GDM1 (cell line): ENCODE measurements around the gene MVB12B.

Source experiments
- DNase-seq: peaks from one replicate; lab custom pipeline; 2025; lab: John Stamatoyannopoulos, UW

MVB12B gene

DNA sequence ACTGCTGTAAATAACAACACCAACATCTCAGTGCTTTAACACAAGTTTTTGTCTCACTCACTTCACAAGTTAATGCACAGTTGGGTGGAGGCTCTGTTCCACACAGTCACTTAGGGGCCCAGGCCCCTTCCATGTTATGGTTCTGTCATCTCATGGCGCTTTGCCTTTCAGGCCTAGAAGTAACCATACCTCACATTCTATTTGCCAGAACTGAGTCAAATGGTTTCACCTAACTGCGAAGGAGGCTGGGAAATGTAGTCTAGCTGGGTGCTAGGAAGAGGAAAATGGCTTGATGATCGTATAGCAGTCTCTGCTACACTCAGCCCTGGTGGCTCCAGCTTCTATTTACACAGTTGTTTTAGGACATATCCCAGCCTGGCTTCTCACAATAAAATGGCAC lies 23.1 kb upstream of the MVB12B start:
- DNase-seq, result no peak

DNA sequence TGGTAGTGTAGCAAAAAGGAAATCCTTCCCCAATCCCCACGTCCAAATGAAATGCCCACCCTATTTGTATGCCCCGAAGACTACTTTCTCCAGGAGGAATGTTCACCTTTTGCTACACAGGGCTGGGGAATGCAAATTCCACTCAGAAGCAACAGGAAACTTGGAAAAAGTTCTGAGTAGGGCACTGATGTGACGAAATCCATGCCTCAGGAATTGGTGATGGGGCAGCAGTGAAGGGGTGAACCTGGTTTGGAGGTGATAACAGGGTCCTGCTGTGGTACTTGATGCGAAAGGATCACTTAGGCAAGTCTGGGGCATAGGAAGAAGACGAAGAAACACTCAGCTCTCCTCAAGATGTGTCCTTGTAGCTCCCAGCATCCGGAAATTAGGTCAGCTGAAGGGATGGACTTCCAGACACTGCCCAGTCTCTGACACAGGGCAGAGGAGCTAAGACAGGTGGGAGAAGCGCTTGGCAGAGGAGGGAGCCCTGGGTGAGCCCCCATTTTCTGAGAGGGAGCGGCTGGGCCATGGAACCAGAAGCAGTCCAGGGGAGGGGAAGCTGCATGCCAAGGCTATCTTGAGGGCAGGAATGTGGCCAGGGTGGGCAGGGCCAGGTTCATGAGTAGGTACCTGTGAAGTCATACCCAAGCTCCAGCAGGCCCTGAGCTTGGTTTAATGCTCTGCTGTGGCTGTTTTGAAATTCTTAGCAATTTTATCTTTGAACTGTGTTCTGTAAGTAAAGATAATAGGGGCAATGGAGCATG lies 22.2 kb upstream of the MVB12B start:
- no peak for DNase-seq

DNA sequence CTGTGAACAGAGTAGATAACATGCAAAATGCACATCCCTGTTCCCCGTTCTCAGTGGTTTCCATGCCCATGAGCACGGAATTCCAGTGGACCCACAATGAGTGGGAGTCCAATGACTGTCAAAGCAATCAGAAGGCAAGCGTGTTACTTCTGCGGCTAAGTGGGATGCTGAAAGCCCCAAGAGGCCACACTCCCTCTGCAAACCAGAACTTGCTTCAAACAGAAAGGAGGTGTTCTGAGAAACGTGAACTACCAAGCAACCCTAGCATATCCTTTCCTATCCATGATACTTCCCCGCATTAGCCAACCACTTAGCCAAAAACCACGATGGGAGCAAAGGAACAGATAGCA lies 21.7 kb upstream of the MVB12B start:
- no peak for DNase-seq

DNA sequence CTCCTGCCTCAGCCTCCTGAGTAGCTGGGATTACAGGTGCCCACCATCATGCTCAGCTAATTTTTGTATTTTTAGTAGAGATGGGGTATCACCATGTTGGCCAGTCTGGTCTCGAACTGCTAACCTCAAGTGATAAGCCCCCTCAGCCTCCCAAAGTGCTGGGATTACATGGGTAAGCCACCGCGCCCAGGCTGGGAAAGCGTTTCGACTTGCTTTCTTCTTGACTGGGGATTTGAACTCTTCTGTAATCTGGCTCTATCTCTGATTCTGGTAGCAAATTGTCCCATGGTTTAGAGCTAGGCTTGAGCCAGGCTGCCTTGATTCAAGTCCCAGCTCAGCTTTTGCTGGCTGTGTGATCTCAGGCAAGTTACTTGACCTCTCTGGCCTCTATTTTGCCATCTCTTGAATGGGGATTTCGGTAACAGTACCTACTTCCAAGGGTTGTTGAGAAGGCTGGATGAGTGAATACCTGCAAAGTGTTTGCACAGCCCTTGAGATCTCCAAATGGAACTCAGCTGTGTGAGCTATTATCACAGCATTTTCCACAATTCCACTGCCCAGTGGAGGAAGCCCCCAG lies 20.5 kb upstream of the MVB12B start:
- DNase-seq, result no peak

DNA sequence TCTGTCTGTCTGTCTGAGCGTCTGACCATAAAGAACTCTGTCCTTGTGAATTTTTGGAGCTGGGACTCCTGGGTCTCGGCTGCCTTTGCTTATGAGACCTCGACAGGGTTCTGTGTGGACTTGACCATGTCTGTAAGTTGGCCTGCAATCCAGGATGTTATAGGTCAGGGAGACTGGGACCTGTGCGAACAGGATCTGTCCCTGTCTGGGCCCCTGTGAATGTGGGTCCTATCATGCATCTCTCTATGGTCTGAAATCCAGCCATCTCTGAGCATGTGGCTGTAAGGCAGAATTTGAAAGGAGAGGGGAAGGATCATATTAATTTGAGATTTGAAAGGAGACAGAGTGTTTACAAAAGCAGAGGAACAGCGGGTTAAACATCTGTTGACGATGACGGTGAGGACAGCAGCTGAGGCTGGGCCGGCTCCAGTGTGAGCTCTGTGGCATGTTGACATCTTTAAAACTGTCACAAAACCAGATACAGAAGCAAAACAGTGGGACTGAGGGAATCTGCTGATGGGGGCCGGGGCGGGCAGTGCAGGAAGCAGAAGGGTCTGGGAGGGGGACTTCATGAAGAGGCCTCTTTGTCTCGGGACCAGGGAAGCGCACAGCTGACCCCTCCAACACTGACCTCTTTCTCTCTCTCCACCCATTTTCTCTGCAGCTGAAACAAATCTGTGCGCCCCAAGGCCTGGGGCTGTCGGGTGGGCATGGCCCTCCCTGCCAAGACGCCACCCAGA lies 19.1 kb upstream of the MVB12B start:
- DNase-seq, result no peak

DNA sequence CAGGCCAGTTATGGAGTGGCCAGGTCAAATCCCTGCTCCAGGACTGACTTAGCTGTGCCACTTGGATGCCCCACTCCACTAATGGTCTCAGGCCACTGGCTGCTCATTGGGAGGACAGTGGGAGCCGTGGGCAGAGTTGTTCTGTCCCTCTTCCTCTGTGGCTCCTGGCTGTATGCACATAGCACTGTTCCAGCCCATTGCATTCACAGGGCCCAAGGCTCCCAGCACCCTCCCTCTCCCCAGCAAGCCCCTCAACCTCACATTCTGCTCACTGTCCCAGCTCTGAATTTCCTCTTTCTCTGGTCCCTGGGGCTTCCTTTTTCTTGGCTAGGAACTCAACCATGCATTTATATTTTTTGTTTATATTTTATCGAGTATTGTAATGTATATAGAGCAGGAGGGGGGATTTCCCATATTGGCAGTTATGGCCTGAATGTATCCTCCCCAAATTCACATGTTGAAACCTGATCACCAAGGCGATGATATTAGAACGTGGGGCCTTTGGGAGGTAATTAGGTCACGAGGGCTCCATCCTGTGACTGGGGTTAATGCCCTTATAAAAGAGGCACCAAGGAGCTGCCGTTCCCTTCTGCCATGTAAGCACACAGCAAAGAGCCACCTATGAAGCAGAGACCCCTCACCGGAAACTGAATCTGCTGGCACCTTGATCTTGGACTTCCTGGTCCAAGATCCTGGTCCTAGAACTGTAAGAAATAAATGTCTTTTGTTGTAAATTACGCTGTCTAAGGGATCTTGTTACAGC lies 17.0 kb upstream of the MVB12B start:
- DNase-seq, result no peak

DNA sequence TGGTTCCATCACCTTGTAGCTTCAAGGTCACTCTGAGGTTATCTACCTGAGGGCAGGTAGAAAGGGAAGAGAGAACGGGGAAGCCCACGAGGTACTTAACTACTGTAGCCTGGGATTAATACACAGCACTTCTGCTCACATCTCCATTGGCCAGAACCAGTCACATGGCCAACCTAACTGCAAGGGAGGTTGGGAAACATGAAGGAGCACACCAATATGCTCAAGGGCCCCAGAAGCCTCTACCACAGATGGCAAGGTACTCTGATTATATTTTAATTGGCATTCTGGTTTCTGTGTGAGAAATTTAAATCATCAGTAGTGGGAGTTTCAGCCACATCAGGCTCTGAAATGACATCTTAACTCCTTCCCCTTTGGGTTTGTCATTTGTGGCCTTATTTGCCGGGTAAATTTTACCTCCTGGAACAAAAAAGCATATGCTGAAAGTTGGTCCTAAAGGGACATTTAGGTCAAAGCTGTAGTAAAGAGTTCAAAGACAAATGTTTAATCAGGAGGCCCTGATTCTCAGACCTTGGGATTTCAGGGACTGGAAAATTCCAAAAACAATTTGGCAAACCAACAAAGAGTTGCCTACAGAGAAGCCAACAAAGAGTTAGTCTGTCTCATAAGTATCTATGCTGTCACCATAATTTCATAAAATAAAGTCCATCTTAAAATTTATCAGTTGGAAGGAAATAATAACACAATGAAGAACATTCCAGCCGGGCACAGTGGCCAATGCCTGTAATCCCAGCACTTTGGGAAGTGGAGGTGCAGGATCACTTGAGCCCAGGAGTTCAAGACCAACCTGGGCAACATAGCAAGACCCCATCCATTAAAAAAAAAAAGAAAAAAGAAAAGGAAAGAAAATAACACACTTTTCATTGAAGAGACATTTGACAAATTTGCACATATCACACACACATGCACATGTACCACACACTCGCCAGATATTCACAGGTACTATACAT lies 13.8 kb upstream of the MVB12B start:
- DNase-seq, result no peak

DNA sequence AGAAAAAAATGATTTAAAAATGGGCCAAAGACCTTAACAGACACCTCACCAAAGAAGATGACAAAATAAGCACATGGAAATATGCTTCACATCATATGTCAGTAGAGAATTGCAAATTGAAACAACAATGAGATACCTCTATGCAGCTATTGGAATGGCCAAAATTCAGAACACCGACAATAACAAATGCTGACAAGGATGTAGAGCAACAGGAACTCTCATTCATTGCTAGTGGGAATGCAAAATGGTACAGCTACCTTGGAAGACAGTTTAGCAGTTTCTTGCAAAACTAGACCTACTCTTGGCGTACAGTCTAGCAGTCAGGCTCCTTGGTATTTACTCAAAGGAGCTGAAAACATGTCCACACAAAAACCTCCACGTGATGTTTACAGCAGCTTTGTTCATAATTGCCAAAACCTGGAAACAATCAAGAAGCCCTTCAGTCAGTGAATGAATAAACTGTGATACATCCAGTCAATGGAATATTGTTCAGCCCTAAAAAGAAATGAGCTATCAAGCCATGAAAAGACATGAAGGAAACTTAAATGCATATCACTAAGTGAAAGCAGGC lies 10.5 kb upstream of the MVB12B start:
- DNase-seq, result no peak

DNA sequence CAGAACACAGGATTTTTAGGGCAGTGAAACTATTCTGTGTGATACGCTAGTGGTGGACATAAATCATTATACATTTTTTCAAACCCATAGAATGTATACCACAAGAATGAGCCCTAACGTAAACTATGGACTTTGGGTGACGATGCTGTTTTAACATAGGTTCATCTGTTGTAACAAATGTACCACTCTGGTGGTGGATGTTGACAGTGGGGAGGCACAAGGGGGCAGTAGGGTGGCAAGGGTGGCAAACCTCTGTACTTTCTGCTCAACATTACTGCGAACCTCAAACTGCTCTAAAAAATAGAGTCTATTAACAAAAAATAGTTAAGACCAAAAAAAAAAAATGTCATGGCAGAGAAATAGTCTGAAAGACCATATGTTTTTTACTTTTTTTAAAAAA lies 9.1 kb upstream of the MVB12B start:
- no peak for DNase-seq

DNA sequence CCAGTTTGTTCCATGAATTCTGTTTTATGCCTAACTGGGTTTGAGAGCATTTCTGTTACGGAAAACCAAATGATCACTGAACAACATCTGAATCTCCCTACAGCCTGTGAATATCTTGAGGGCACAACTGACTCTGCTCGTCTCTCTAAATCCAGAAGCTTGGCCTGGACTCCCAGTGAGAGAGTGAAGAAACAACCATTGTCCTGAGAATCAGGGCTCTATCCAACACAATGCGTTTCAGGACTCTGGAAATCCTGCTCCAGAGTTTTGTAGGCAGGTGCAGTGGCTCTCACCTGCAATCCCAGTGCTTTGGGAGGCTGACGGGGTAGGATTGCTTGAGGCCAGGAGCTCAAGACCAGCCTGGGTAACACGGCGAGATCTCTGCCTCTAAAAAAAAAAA lies 7.8 kb upstream of the MVB12B start:
- no peak for DNase-seq

DNA sequence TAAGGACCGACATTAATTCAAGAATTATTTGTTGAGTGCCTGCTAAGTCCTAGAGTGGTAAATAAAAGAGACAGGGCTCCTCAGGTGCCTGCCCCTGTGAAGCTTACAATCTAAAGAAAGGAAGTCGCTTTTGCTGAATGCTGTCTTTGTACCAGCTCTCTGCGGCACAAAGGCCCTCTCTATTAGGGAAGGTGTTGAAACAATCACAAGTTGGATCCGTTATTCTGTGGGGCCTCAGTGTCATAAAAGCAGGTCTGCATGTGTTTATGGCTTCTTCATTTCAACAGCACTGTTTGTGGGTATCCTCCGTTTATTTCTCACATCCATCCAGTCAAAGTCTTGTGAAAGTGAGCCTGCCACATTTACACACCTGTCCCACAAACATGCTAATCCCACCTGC lies 7.0 kb upstream of the MVB12B start:
- DNase-seq, result no peak

DNA sequence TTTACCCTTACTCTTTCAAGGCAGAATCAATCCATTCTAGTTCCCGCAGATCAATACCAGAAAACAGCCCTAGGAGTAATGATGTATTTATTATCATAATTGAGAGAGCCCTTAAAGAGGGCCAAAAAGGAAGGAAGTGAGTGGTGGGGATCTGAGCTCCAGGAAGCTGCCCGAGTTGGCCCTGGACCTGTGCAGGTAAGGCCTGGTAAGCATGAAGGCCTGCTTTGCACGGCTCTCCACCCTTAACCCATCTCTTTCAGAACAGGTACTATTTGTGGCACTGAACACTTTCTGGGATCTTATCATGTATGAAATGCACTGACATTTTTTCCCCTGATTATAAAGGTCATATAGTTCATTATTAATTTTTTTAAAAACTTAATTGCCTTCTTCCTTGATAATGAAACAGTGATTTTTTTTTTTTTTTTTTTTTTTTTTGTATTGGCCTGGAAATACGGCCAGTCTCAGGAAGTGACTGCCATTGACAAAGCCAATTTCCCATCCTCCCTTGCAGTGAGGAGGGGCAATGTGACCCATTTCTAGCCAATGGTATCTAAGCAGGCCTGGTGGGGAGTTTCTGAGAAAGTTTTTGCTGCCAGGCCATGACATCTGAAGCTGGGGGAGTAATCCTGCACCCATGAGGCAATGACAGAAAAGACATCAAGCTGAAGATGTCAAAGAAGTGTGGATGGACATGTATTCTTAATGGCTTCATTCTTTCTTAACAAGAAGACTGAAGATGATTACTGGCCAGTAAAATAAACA lies 6.3 kb upstream of the MVB12B start:
- DNase-seq, result no peak

DNA sequence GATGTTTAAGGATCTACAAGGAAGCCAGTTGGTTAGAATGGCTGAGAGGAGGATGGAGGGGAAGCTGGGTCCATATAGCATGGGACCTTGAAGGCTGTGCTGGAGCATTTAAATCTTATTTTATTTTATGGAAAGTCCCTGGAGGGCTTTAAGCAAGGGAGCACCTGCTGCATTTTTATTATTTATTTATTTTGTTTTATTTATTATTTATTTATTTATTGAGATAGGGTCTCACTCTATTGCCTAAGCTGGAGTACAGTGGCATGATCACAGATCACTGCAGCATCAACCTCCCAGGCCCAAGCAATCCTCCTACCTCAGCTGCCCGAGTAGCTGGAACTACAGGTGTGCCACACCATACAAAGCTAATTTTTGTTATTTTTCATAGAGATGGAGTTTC lies 4.9 kb upstream of the MVB12B start:
- DNase-seq, result no peak

DNA sequence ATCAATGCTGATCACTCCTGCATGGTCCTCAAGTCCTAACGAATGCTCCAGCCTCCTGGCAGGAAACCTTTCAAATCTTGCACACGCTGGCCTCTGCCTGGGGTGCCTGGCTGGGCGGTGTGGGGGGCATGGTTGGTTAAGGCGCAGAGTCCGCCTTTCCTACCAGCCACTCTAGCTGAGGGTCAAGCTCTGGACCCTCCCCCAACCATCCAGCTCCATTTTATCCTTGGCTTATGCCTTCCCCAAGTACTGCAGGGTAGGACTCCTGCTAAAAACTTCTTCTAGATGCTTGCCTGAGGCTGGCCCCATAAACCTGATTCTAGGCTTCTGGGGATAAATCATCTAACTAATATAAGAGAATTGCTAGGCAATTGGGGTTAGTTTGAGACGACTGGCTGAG lies 808 bp upstream of the MVB12B start:
- DNase-seq, result no peak

DNA sequence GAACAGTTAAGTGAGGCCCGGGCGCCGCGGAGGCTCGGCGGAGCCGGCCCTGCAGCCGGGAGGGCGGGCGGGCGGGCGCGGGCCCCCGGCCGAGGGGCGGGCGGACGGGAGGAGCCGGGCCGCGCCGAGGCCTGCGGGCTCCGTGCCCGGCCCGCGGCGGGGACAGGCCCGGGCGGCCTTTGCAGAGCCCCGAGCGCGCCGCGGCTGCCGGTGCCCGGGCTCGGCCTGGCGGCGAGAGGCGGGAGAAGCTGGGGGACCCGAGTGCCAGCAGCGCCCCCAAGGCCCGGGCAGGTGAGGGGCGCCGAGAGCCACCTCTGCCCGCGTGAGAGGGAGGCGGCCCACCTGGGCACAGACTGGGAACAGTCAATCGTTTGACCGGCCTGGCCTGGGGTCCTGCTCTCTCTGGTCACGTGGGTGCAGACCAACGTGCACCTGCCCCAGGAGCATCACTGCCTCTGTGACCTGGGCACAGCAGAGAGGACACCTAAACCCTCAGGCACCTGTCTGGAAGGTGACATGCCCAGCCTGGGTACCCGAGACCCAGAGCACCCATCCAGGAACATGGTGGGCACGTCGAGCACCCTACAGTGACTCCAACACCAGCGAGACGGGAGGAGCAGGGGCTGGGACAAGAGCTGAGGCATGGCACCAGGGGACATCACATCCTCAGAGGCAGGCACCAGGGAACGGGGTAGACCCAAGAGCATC lies 531 bp downstream of the MVB12B start:
- no peak for DNase-seq

DNA sequence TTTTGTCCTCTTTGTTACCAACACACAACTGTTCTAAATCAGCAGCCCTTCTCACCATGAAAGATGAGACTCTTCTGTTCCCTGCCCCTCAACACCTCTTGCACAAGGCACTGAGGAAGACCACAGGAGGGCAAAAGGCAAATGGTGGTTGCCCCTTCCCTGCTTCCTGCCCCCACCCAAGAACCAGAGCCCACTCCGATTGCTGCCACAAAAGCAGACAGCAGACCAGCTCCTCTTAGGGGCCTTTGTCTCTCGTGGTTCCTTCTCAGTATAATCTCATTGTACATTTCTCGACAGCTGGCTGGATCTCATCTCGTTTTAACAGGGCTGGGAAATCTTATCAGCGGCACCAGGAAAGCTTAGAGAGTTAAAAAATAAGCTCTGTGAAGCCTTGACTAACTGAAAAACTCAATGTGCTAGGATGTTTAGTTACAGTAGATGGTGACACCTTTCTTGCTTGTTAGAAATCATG lies 1.1 kb downstream of the MVB12B start:
- DNase-seq, result no peak

DNA sequence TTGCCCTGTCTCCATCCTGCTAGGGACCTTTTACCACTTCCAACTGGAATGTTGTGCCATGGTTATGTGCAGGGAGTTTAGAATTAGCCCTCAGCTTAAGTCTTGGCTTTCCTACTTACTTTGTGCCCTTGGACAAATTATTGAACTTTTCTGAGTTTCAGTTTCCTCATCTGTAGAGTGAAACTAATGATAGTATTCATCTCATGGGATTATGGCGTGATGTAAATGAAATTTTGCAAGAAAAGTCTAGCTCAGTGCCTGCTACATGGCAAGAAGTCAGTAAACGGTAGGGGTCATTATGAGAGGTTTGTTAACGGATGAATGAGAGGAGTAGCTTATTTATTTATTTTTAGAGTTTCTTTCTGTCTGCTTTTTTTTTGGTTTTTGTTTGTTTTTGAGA lies 1.8 kb downstream of the MVB12B start:
- no peak for DNase-seq

DNA sequence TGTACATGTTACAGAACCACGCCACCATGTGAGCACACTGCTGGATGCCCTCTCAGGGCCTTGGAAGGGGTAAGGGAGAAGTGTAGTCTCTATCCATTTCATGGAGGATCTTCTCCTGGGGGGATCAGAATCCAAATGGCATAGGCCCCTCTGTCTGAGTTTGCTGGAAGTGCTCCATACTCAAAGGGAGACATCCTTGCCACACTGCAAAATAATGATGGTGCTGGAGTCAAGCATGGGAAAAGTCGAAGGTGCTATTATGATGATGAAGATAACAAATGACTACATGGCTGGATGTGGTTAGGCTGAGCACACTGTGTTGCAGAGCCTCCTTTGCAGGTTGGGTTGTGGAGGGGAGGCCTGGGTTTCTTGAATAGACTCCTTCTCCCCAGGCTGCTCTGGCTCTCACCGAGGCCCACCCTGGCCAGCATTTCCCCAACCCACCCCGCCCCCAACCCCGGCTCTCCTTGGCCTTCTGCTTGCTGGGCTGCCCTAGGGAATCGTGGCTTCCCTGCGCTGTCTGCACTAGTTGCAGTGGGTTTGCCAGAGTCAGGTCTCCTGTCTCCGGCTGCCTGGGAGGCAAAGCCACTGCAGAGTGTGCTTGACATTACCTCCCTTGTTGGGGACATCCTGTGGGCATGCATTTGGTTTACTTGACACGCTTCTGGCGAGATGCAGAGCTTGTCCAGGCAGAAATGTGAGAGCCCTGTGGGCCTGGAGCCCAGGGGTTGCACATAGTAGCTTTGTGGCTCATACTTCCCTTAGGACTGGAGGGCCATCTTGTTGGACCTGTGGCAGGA lies 3.0 kb downstream of the MVB12B start:
- DNase-seq, result no peak

DNA sequence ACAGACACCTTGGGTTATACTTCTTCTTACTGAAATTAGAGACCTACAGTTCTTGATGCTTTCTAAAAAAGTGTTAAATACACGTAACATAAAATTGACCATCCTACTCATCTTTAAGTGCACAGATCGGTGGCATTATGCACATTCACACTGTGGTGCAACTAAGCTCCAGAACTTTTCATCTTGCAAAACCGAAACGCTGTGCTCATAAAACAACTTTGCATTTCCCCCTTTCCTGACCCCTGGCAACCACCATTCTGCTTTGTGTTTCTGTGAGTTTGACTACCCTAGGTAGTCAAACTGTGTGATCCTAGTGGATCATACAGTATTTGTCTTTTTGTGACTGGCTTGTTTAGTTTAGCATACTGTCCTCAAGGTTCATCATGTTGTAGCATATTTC lies 3.9 kb downstream of the MVB12B start:
- DNase-seq, result no peak
